Activated CD8-positive, alpha-beta memory T cell treated with anti-CD3 and anti-CD28 coated beads for 36 hours (primary cell): ENCODE data around the gene ZNF81. TPM values are rescaled to one million over a fixed set of nuclear protein-coding genes. Genes with fewer than 3 reads are reported as not detected.
"Not testable (repeated sequence)": the region's sequence is repeated elsewhere in the genome, so short reads cannot be mapped to it uniquely, and the experiment has no call there.

ENCODE experiments used
- CTCF ChIA-PET: fragments of 350-600 bp; sonication (Branson Sonifier 250); formaldehyde crosslinking; loops from one replicate; lab custom pipeline; 2021; ENCODE audit warnings: antibody characterized with exemption; lab: Charles Lee
- POLR2A ChIA-PET: fragments of 350-600 bp; sonication (Branson Sonifier 250); formaldehyde crosslinking; loops from one replicate; lab custom pipeline; 2021; ENCODE audit warnings: antibody characterized with exemption; lab: Charles Lee
- total RNA-seq, 2 experiments: library from RNA; stranded (reverse); gene quantifications; one replicate each; pipeline ENCODE4 v1.2.3, GENCODE V29; 2021

The ZNF81 gene
- total RNA-seq, 2 experiments from 2014 or later, result 5.5 to 5.7 TPM

GRCh38 chrX:47838361-47838760 lies 1.7 kb downstream of the ZNF81 start:
- POLR2A ChIA-PET, result no interaction called here
- CTCF ChIA-PET, result no interaction called here

DNA sequence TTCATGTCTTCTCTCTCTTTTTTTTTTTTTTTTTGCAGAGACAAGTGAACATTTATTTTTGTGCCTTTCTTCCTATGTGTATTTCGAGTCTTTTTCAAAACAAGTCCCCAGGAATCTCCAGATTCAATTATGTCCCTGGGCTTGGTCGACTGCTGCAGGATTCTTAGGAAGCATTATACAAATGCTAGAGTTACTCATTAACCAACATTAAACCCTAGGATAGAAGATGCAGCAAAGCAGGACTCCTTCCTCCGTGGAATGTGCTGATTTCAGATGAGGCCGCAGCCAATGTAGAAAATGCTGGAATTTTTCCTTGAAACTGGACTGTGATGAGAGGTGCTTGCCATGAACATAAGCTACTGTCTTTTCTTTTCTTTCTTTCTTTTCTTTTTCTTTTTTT lies 3.4 kb downstream of the ZNF81 start:
- POLR2A ChIA-PET, result no interaction called here
- CTCF ChIA-PET, result interaction anchor here (0.7 kb wide), 2 partner anchors 11 to 94 kb away, joined by 3 read pairs; no protein-coding TSS in a partner anchor

DNA sequence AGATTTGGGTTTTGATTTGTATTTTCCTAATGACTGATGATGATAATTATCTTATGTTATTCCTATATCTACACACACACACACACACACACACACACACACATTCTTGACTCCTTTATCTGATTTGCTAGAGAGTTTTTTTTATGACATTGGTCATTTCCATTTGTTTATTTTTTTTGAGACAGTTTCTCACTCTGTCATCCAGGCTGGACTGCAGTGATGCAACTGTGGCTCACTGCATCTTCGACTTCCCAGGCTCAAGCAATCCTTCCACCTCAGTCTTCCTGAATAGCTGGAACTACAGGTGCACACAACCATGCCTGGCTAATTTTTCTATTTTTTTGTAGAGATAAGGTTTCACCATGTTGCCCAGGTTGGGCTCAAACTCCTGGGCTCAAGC lies 6.7 kb downstream of the ZNF81 start:
- ChIA-PET CTCF (no interaction called here), POLR2A (no interaction called here)

GRCh38 chrX:47844117-47844516 lies 7.4 kb downstream of the ZNF81 start:
- ChIA-PET CTCF (interaction anchor here (0.6 kb wide), 1 partner anchor 186 kb away, joined by 3 read pairs; no protein-coding TSS in a partner anchor), POLR2A (no interaction called here)

- POLR2A ChIA-PET, result no interaction called here
- CTCF ChIA-PET, result no interaction called here
Measured at GRCh38 chrX:47846040-47846439, 9.3 kb downstream of the ZNF81 start.

GRCh38 chrX:47849778-47850177 lies 13.1 kb downstream of the ZNF81 start:
- ChIA-PET POLR2A (no interaction called here), CTCF (no interaction called here)

DNA sequence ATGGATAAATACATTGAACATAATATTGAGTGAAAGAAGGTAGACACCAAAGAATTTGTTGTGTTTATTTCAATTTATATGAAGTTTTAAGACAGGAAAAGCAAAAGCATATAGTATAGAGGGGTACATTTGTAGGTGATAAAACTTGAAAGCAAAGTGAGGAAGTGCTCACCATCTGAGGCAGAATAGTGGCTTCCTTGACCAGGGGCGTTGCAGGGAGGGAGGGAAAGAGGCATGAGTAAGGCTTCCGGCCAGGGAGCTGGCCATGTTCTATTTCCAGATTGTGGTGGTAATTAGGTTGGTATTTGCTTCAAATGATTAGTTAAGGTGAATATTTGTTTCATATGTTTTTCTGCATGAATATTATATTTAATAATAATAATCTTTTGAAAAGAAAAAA lies 13.7 kb downstream of the ZNF81 start:
- CTCF ChIA-PET, POLR2A ChIA-PET: not testable (repeated sequence)

DNA sequence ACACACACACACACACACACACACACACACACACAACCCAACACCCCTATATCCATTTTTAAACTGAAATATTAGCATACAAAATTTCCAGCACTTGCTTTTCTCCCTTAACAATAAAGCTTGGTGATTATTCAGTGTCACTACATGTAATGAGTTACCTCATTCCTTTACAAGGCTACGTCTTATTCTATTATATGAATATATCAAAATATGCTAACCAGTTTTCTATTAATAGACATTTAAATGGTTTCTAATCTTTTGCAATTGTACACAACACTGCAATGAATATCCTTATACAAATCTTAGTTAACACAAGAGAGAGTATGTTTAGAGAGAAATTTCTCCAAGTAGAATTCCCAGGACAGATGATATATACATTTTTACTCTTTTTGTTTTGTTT lies 14.2 kb downstream of the ZNF81 start:
- CTCF ChIA-PET, result interaction anchor here (0.6 kb wide), 1 partner anchor 10 kb away, joined by 3 read pairs; no protein-coding TSS in a partner anchor
- POLR2A ChIA-PET, result interaction anchor here (0.6 kb wide), 1 partner anchor 9 kb away, joined by 4 read pairs; no protein-coding TSS in a partner anchor

GRCh38 chrX:47854474-47854873 lies 17.8 kb downstream of the ZNF81 start:
- ChIA-PET POLR2A (no interaction called here), CTCF (interaction anchor here (1.1 kb wide), 1 partner anchor 18 kb away, joined by 3 read pairs; no protein-coding TSS in a partner anchor)

GRCh38 chrX:47859686-47860085 lies 23.0 kb downstream of the ZNF81 start:
- CTCF ChIA-PET, result interaction anchor here (1.2 kb wide), 1 partner anchor 176 kb away, joined by 3 read pairs; no protein-coding TSS in a partner anchor
- POLR2A ChIA-PET, result interaction anchor here (0.6 to 0.7 kb wide), 2 partner anchors 9 to 156 kb away, joined by 3 to 4 read pairs; no protein-coding TSS in a partner anchor

- POLR2A ChIA-PET, result no interaction called here
- CTCF ChIA-PET, result no interaction called here
Measured at GRCh38 chrX:47862680-47863079, 26.0 kb downstream of the ZNF81 start.

- CTCF ChIA-PET, result no interaction called here
- POLR2A ChIA-PET, result no interaction called here
Measured at GRCh38 chrX:47863187-47863586, 26.5 kb downstream of the ZNF81 start.

GRCh38 chrX:47864300-47864699 lies 27.6 kb downstream of the ZNF81 start:
- ChIA-PET CTCF (no interaction called here), POLR2A (no interaction called here)

GRCh38 chrX:47864785-47865184 lies 28.1 kb downstream of the ZNF81 start:
- POLR2A ChIA-PET, result no interaction called here

GRCh38 chrX:47873123-47873522 lies 36.4 kb downstream of the ZNF81 start:
- ChIA-PET CTCF (no interaction called here), POLR2A (no interaction called here)

More at GRCh38 chrX:47864785-47865184, 28.1 kb downstream of the ZNF81 start:
- CTCF ChIA-PET, result no interaction called here

GRCh38 chrX:47877327-47877726 lies 40.6 kb downstream of the ZNF81 start:
- CTCF ChIA-PET, result no interaction called here
- POLR2A ChIA-PET, result no interaction called here

DNA sequence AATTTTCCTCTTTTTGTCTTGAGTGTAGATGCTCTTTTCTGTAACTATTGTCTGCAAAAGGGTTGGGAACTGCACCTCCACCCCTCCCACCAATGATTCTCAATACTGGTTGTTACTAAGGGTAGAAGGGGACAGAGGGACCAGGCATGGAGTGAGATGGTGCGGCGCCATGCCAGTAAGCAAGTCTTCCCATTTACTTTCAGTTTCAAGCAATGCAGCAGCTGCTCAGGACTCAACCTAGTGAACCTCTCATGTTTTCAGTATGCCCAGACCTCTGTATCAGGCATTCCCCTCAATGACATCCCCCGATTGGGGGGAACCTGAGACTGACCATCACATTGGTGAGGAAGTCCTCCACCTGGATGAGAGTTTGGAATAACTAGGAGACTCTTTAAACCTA lies 41.5 kb downstream of the ZNF81 start:
- CTCF ChIA-PET, result no interaction called here
- POLR2A ChIA-PET, result no interaction called here

DNA sequence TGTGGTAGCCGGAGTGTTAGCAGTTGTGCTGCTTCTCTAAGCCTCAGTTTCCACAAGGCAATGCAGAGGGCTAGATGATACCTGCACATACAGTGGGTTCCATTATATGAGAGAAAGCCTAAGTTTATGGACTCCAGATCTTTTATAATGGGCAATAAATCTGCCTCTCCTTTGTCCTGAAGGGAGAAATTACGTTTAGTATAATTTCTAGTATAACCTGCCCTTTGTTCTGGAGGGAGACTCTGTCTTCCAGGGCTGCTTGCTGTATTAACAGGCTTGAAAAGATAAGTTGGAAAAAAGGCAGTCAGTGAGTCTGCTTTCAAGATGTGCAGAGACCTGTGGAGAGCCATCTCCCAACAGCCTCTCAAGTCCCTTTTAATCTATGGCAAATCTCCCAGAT lies 42.8 kb downstream of the ZNF81 start:
- CTCF ChIA-PET, result no interaction called here
- POLR2A ChIA-PET, result no interaction called here

DNA sequence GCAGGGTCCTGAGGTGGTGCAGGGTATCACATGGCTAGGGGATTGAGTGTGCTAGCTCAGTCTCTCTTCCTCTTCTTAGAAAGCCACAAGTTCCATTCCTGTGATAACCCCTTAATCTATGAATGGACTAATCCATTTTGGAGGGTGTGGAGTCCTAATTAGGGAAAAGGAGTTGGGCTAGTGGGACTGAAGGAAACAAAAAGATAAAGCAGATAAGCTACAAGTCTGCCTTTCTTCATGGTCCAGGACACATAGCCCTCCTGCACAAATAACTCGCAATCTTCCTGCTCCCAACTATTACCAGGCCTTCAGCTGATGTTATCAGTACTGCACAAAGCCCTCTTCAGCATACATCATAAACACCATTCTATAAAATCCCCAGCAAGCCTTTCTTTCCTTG lies 44.2 kb downstream of the ZNF81 start:
- ChIA-PET POLR2A (no interaction called here), CTCF (no interaction called here)

GRCh38 chrX:47885501-47885900 lies 48.8 kb downstream of the ZNF81 start:
- ChIA-PET POLR2A (no interaction called here), CTCF (no interaction called here)

DNA sequence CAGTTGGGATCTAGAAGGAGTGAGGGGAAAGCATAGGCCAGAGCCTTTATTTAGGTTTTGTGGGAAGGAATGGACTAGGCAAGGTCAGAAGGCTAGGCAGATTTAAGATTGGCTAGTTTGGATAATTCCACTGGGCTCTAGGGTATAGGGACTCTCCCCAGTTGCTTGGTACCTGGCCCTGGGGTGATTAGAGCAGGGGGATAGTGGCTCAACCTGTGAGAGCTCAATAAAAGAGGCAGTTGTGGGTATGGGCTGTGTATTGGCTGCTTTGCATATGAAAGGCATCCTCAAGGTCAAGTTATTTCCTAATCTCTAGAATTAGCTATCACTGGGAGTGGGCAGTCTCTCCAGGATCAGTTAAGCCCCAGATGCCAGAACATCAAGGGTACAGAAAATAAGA lies 61.3 kb downstream of the ZNF81 start:
- CTCF ChIA-PET, result no interaction called here
- POLR2A ChIA-PET, result no interaction called here

GRCh38 chrX:47900833-47901232 lies 64.1 kb downstream of the ZNF81 start:
- ChIA-PET CTCF (no interaction called here), POLR2A (no interaction called here)
